OCI-LY1 (cell line): ENCODE results near the gene NAA25.
"Not testable (repeated sequence)": the region's sequence is repeated elsewhere in the genome, so short reads cannot be mapped to it uniquely, and the experiment has no call there.

ENCODE experiments used
- H2AFZ ChIP-seq: fragments of 200-600 bp; sonication (generic), shearing (Covaris generic); 2 replicates; pipeline ENCODE4 v1.6.0; 2014; ENCODE audit warnings: antibody characterized with exemption, mild to moderate bottlenecking, low read length
- H3F3A ChIP-seq: fragments of 200-600 bp; sonication (generic), shearing (Covaris generic); 2 replicates; pipeline ENCODE4 v1.6.0; 2014; ENCODE audit warnings: mild to moderate bottlenecking, antibody characterized with exemption, low read length, moderate library complexity; ENCODE audit not compliant: insufficient read depth
- H3K27ac ChIP-seq: fragments of 200-600 bp; sonication (generic); 2 replicates; pipeline ENCODE4 v1.5.1; 2014; ENCODE audit warnings: low read length, mixed run types, mild to moderate bottlenecking, low read depth; ENCODE audit not compliant: poor library complexity, severe bottlenecking
- H3K27me3 ChIP-seq: fragments of 200-600 bp; sonication (generic); 2 replicates; pipeline ENCODE4 v1.6.0; 2014; ENCODE audit warnings: antibody characterized with exemption, mild to moderate bottlenecking, low read length, moderate library complexity; ENCODE audit not compliant: insufficient read depth
- H3K36me3 ChIP-seq: fragments of 200-600 bp; sonication (generic); 2 replicates; pipeline ENCODE4 v1.6.1; 2014; ENCODE audit warnings: mild to moderate bottlenecking, antibody characterized with exemption, low read length, moderate library complexity, mixed read lengths; ENCODE audit not compliant: insufficient read depth
- H3K4me1 ChIP-seq: fragments of 200-600 bp; sonication (generic); 2 replicates; pipeline ENCODE4 v1.5.1; 2014; ENCODE audit warnings: mild to moderate bottlenecking, low read length, moderate library complexity; ENCODE audit not compliant: insufficient read depth, severe bottlenecking
- H3K4me2 ChIP-seq: fragments of 200-600 bp; sonication (generic), shearing (Covaris generic); 2 replicates; pipeline ENCODE4 v1.6.1; 2014; ENCODE audit warnings: low read length
- H3K4me3 ChIP-seq: fragments of 200-600 bp; sonication (generic); 2 replicates; pipeline ENCODE4 v1.5.1; 2014; ENCODE audit warnings: low read length, low read depth, mild to moderate bottlenecking, mixed read lengths; ENCODE audit not compliant: poor library complexity, severe bottlenecking
- H3K79me2 ChIP-seq: fragments of 200-600 bp; shearing (Covaris generic); 2 replicates; pipeline ENCODE4 v1.6.1; 2016; ENCODE audit warnings: mixed run types, low read length, mixed read lengths; ENCODE audit not compliant: insufficient read depth
- H3K9ac ChIP-seq: fragments of 200-600 bp; sonication (generic), shearing (Covaris generic); 2 replicates; pipeline ENCODE4 v1.6.1; 2014; ENCODE audit warnings: mild to moderate bottlenecking, low read length, mixed read lengths
- H3K9me2 ChIP-seq: fragments of 200-600 bp; sonication (generic), shearing (Covaris generic); 2 replicates; pipeline ENCODE4 v1.6.1; 2014; ENCODE audit warnings: low read depth, mild to moderate bottlenecking, low read length, mixed read lengths
- H3K9me3 ChIP-seq: fragments of 200-600 bp; shearing (Covaris generic); 2 replicates; pipeline ENCODE4 v1.6.1; 2014; ENCODE audit warnings: low read length, mixed read lengths
- H4K20me1 ChIP-seq: fragments of 200-600 bp; sonication (generic), shearing (Covaris generic); 2 replicates; pipeline ENCODE4 v1.6.0; 2016; ENCODE audit warnings: mild to moderate bottlenecking, low read length; ENCODE audit not compliant: insufficient read depth
- EZH2 ChIP-seq: fragments of 200-600 bp; sonication (generic), shearing (Covaris generic); IDR thresholded peaks from 2 replicates; pipeline ENCODE4 v1.8.0; 2017; ENCODE audit warnings: borderline replicate concordance, mixed run types, mild to moderate bottlenecking, antibody characterized with exemption, low read length, moderate library complexity, mixed read lengths
- TF ChIP-seq, protein P1 (sequence below): fragments of 200-600 bp; sonication (generic), shearing (Covaris generic); IDR thresholded peaks from 2 replicates; pipeline ENCODE4 v1.5.1; 2017; ENCODE audit warnings: mild to moderate bottlenecking, antibody characterized with exemption, low read length, moderate library complexity, mixed read lengths

The NAA25 gene

DNA sequence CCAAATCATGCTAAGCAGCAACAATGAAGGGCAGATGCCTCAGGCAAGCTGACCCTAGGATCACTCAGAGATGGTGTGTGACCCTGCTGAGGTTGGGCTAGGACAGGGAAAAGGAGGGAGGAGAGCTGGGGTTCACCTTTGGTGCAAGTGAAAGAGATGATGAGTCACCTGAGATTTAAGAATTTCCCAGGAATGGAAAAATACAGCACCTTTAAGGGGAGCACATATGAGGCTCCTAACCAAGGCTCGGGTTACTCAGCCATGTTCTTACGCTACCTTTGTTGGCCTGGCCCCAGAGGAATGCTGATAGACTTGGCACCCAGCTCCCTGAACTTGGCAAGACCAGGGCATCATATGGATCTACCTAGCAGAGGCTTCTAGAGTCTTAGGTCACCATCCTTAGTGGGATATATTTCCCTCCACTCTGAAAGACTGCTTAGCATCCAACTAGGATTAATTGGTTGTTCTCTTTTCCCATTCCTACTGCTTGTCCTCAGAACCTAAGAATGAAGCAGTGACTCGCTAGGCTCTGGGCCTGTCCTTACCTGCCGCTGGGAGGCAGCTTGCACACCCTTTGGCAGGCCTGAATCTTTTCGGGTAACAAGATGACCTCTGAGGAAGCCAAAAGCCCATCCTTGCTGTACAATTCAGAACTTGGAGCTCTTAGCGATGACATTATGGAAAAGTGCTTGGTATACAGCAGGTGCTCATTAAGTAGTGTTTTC lies 4.0 kb upstream of the NAA25 start:
- Histone ChIP-seq H3K27ac (no peak overlapping the region), H3K4me2 (no peak overlapping the region)

DNA sequence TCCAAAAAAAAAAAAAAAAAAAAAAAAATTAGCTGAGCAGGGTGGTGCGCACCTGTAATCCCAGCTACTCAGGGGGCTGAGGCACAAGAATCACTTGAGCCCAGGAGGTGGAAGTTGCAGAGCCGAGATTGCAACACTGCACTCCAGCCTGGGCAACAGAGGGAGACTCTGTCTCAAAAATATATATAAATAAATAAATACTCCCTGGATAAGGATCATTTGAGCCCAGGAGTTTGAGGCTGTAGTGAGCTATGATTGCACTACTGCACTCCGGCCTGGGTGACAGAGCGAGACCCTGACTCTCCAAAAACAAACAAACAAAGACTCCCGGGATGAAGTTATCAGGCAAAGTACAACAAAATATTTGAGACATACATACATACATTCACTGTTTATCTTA lies 3.3 kb upstream of the NAA25 start:
- Histone ChIP-seq H3K4me1 (peaks cover 30% of the 10 kb centered on the region), H3F3A (no peaks in the 10 kb centered on the region), H3K79me2 (peaks cover 21% of the 10 kb centered on the region), H3K4me3 (no peak overlapping the region), H3K4me2 (no peak overlapping the region), H3K9me2 (no peaks in the 10 kb centered on the region), H3K9me3 (no peaks in the 10 kb centered on the region), H3K9ac (no peak overlapping the region), H2AFZ (no peak overlapping the region), H3K36me3 (0 out of 2 replicates have a peak, but pooled peaks cover 3% of the 10 kb centered on the region), H3K27ac (no peak overlapping the region), H4K20me1 (no peaks in the 10 kb centered on the region), H3K27me3 (no peaks in the 10 kb centered on the region)
- TF ChIP-seq, protein P1, sequence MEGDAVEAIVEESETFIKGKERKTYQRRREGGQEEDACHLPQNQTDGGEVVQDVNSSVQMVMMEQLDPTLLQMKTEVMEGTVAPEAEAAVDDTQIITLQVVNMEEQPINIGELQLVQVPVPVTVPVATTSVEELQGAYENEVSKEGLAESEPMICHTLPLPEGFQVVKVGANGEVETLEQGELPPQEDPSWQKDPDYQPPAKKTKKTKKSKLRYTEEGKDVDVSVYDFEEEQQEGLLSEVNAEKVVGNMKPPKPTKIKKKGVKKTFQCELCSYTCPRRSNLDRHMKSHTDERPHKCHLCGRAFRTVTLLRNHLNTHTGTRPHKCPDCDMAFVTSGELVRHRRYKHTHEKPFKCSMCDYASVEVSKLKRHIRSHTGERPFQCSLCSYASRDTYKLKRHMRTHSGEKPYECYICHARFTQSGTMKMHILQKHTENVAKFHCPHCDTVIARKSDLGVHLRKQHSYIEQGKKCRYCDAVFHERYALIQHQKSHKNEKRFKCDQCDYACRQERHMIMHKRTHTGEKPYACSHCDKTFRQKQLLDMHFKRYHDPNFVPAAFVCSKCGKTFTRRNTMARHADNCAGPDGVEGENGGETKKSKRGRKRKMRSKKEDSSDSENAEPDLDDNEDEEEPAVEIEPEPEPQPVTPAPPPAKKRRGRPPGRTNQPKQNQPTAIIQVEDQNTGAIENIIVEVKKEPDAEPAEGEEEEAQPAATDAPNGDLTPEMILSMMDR: no peak
- no peak for TF ChIP-seq EZH2

More for the DNA sequence above, 4.0 kb upstream of the NAA25 start:
- Histone ChIP-seq H4K20me1 (no peaks in the 10 kb centered on the region), H3K27me3 (no peaks in the 10 kb centered on the region), H3K4me1 (peaks cover 23% of the 10 kb centered on the region), H2AFZ (no peak overlapping the region), H3K9me3 (no peaks in the 10 kb centered on the region), H3K79me2 (peaks cover 15% of the 10 kb centered on the region), H3F3A (no peaks in the 10 kb centered on the region), H3K9ac (no peak overlapping the region), H3K9me2 (no peaks in the 10 kb centered on the region), H3K4me3 (no peak overlapping the region), H3K36me3 (0 out of 2 replicates have a peak, but pooled peaks cover 3% of the 10 kb centered on the region)
- TF ChIP-seq, protein P1: no peak
- no peak for TF ChIP-seq EZH2

DNA sequence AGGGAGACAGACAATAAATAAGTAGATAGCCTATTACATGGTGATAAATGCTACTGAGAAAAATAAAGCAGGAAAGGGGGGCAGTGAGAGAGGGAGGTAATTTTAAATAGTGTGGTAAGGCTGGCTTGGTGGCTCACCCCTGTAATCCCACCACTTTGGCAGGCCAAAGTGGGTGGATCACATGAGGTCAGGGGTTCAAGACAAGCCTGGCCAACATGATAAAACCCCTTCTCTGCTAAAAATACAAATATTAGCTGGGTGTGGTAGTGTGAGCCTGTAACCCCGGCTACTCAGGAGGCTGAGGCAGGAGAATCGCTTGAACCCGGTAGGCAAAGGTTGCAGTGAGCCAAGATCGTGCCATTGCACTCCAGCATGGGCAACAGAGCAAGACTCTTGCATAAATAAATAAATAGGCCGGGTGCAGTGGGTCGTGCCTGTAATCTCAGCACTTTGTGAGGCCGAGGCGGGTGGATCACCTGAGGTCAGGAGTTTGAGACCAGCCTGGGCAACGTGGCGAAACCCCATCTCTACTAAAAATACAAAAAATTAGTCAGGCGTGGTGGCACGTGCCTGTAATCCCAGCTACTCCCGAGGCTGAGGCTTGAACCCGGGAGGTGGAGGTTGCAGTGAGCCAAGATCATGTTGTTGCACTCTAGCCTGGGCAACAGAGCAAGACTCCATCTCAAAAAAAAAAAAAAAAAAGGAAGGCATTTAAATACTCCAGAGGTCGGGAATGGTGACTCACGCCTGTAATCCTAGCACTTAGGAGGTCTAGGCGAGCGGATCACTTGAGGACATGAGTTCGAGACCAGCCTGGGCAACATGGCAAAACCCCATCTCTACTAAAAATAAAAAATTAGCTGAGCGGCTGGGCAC lies 2.4 kb upstream of the NAA25 start:
- H3K4me2 ChIP-seq, H3K36me3 ChIP-seq, H3K9ac ChIP-seq, H3K27ac ChIP-seq, H2AFZ ChIP-seq, H3K27me3 ChIP-seq, H3K4me3 ChIP-seq, H4K20me1 ChIP-seq, H3K9me2 ChIP-seq, H3K9me3 ChIP-seq, H3F3A ChIP-seq: not testable (repeated sequence)
- H3K4me1 ChIP-seq: peaks cover 30% of the 10 kb centered on the region
- peaks cover 30% of the 10 kb centered on the region for H3K79me2 ChIP-seq
